IPS DF 4.7 (cell line): Measurements from ENCODE around the gene PRPH2.

Experiments used
- DNase-seq: peaks from one replicate; pipeline ENCODE4 v3.0.0-alpha.2; 2013; ENCODE audit warnings: low spot score; ENCODE audit errors: extremely low read depth

The PRPH2 gene

DNA sequence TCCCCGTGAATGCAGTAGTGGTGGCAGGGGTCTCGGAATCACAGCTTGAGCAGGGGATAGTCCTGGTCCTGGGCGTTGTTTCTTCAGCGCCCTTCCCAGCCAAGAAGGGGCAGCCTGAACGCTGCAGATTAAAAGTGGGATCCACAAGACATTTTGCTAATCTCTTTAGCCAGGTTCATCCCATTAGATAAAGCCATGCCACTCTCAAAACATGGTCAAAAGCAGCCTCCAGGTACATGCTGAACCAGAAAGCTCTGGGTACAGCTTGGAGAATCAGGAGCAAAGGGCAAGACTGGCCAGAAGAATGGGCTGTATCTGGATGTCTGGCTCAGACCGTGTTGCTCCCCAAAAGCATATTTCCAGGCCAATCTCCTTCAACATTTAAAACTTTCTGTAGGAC lies at the start of gene PRPH2:
TSS of gene PRPH2 (minus strand) at position 101 of the 400 bp plus-strand sequence. CDS start 263 bp downstream, outside the sequence.
- DNase-seq, result no peak

- DNase-seq, result no peak
Measured at GRCh38 chr6:42771741-42772100, 49.3 kb upstream of the PRPH2 start.

GRCh38 chr6:42769836-42770235 lies 47.4 kb upstream of the PRPH2 start:
- DNase-seq, result no peak

- DNase-seq, result no peak
Measured at GRCh38 chr6:42769051-42769450, 46.7 kb upstream of the PRPH2 start.

- DNase-seq, result no peak
Measured at GRCh38 chr6:42766163-42766670, 43.8 kb upstream of the PRPH2 start.

GRCh38 chr6:42764911-42765648 lies 42.7 kb upstream of the PRPH2 start:
- DNase-seq, result no peak

- DNase-seq, result no peak
Measured at GRCh38 chr6:42762950-42763349, 40.6 kb upstream of the PRPH2 start.

- no peak for DNase-seq
Measured at GRCh38 chr6:42762426-42762859, 40.0 kb upstream of the PRPH2 start.

DNA sequence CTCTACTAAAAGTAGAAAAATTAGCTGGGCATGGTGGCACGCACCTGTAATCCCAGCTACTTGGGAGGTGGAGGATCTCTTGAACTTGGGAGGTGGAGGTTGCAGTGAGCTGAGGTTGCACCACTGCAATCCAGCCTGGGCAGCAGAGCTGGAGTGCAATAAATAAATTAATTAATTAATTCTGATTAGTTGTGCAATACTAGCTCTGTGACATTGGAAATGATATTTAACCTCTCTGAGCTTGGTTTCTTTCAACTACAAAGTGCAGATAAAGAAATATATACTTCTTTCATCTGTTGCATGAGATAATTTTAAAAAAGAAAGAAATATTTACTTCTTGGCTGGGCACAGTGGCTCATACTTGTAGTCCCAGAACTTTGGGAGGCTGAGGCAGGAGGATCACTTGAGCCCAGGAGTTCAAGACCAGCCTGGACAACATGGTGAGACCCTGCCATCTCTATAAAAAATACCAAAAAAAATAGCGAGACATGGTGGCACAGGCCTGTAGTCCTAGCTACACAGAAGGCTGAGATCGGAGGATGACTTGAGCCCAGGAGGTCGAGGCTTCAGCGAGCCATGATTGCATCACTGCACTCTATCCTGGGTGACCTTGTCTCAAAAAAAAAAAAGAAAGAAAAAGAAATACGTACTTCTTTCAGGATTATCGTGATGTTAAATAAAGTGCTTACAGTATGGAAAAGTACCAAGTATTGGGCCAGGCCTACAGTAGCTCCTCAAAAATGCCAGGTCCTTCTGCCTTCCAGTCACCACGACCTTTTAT lies 39.1 kb upstream of the PRPH2 start:
- DNase-seq, result no peak

GRCh38 chr6:42758756-42759430 lies 36.5 kb upstream of the PRPH2 start:
- no peak for DNase-seq

GRCh38 chr6:42756722-42757121 lies 34.3 kb upstream of the PRPH2 start:
- no peak for DNase-seq

GRCh38 chr6:42754759-42755158 lies 32.4 kb upstream of the PRPH2 start:
- no peak for DNase-seq

GRCh38 chr6:42751055-42751454 lies 28.7 kb upstream of the PRPH2 start:
- DNase-seq, result no peak

DNA sequence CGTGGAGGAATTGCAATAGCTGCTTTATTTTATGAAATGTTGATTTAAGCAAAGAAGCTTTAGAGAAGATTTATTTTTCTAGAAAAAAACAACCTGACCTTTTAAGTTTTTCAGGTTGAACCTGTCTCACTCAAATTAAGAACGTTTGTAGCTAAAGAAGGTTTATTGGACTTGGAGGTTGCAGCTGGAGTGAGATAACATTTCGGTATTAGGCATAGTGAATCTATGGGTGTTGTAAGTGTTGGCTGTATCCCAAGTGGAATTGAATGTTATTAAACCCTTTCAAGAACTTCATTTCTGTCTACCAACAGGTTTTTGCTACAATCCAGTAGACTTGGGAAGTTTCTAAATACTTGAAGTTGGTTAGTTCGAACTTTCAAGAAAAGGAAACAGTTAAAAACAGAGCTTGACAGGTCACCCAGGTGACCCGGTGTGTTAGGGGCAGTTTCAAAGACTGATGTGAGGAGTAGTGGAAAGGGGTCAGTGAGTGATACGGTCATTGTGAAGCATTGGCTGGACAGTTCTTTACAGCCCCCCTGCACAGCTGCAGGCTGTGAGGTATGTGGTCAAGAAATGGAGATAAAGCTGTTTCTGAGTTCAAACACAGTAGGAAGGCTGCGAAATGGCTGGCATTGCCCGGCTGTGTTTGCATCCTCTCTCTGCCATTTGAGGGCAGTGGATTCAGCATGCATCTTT lies 26.0 kb upstream of the PRPH2 start:
- DNase-seq, result no peak

DNA sequence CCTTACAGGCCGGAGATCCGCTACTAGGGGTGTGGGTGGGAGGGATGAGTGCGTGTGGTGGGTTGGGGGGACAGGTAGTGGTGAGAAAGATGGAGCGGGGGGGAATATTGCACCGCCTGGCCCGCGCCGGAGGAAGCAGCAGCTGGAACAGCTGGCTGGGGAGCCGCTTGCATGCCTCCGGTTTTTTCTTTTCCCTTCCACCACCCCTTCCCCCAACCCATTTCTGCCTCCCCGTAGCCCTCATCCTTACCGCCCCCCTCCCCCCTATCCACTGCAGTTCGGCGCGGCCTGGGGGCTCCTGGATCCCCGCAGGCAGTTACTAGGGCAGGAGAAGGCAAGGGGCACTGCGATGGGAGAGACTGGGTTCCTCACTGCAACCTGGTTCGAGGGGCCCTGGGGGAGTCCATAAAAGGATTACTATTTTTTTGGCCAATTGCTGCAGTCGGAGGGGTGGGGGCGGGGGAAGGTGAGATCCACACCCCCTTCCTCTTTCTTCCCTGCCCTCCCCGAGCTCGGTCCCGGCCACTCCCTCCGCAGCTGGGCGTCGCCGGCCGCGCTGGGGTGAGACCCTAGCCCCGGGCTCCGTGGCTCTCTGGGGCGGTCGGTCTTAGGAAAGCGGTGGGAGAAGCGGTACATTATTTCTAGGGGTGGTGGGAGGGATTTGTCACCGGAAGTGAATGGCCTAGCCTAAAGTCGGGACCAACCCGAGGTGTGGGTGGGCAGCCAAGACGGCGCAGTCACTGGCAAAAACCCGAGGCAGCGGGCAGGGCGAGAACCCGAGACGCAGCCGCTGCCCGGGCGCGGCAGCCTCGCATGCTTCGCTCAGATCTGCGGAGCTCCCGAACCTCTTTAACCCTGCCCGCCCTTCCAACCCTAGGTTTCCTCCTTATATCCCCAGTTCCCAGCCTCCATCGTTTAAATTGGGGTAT lies 24.3 kb upstream of the PRPH2 start:
- peak; percentile 64 for DNase-seq

GRCh38 chr6:42745640-42746462 lies 23.5 kb upstream of the PRPH2 start, which contains the start of gene TBCC:
Gene TBCC (minus strand): TSS chr6:42746103. CDS start chr6:42746073, 30 bp downstream.
- peak; percentile 90 for DNase-seq

GRCh38 chr6:42745083-42745639 lies 22.8 kb upstream of the PRPH2 start:
- no peak for DNase-seq

- DNase-seq, result no peak
Measured at GRCh38 chr6:42744351-42744893, 22.0 kb upstream of the PRPH2 start.
